ENCODE data around the gene HTT.

DNA sequence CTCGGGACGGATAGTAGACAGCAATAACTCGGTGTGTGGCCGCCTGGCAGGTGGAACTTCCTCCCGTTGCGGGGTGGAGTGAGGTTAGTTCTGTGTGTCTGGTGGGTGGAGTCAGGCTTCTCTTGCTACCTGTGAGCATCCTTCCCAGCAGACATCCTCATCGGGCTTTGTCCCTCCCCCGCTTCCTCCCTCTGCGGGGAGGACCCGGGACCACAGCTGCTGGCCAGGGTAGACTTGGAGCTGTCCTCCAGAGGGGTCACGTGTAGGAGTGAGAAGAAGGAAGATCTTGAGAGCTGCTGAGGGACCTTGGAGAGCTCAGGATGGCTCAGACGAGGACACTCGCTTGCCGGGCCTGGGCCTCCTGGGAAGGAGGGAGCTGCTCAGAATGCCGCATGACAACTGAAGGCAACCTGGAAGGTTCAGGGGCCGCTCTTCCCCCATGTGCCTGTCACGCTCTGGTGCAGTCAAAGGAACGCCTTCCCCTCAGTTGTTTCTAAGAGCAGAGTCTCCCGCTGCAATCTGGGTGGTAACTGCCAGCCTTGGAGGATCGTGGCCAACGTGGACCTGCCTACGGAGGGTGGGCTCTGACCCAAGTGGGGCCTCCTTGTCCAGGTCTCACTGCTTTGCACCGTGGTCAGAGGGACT is 168.8 kb downstream of the HTT start:
- TF ChIP-seq, protein P1, sequence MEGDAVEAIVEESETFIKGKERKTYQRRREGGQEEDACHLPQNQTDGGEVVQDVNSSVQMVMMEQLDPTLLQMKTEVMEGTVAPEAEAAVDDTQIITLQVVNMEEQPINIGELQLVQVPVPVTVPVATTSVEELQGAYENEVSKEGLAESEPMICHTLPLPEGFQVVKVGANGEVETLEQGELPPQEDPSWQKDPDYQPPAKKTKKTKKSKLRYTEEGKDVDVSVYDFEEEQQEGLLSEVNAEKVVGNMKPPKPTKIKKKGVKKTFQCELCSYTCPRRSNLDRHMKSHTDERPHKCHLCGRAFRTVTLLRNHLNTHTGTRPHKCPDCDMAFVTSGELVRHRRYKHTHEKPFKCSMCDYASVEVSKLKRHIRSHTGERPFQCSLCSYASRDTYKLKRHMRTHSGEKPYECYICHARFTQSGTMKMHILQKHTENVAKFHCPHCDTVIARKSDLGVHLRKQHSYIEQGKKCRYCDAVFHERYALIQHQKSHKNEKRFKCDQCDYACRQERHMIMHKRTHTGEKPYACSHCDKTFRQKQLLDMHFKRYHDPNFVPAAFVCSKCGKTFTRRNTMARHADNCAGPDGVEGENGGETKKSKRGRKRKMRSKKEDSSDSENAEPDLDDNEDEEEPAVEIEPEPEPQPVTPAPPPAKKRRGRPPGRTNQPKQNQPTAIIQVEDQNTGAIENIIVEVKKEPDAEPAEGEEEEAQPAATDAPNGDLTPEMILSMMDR (IDR thresholded peaks at IDR 0.05 in 8 of 11, conservative IDR thresholded peaks at IDR 0.05 in 3 of 11) = no peak
- TF ChIP-seq POLR2AphosphoS5 (IDR thresholded peaks at IDR 0.05) (peak in 1 of 3 donors; percentile 33), POLR2A (IDR thresholded peaks at IDR 0.05) (no peak)

All from spleen (tissue), 7 donors.